NCI-H2107 treated with DMSO at 0.1 percent for 48 hours (cell line): ENCODE data around the gene ITGA1.
"Not testable (repeated sequence)": the region's sequence is repeated elsewhere in the genome, so short reads cannot be mapped to it uniquely, and the experiment has no call there.

Source experiments
- DNase-seq: peaks from one replicate; lab custom pipeline; 2025; ENCODE audit not compliant: unreplicated experiment; lab: John Stamatoyannopoulos, UW

Gene ITGA1

DNA sequence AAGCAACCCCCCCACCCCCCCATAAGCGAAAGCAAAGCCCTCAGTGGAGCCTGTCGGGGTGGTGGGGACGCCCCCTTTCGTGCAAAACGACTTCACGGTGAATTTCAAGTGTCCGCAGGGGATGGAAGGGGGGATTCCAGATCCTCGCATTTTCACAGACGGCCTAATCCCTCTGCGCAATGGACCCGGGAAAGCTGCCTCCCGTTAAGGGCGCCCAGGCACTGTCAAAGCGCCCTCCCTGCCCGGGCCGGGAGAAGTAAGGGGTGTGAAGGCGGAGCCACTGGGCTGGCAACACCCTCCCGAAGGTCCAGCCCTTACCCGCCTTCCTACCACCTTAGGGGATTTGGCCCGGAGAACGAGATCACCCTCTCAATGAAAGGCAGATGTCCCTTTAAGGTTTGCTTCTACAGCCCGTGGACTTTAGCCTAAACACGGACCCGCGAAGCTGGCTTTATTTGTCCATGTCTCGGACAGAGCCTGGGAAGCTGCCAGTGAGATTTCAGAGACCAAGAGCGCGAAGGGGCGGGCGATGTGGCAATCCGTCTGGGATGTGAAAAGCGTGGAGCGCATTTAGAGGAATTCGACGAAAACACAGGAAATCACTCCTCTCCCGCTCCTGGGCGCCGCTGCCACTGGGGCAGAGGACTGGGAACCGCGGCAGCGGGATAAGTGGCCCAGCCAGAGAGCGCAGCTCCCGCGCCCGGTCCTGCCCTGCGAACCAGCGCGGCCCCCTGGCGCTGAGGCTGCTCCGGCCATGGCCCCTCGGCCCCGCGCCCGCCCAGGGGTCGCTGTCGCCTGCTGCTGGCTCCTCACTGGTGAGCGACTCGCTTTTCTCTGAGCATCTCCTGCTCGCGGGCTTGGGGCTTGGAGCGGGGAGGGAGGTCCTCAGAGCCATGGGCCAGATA, at the start of gene ITGA1, which contains the start of gene PELO:
TSS of gene ITGA1 (plus strand) at position 317 of the 905 bp plus-strand sequence. CDS start at position 755, 438 bp downstream.
TSS of gene PELO (plus strand) at position 317 of the 905 bp plus-strand sequence. CDS start 12,479 bp downstream, outside the sequence.
- peak; percentile 12 for DNase-seq

DNA sequence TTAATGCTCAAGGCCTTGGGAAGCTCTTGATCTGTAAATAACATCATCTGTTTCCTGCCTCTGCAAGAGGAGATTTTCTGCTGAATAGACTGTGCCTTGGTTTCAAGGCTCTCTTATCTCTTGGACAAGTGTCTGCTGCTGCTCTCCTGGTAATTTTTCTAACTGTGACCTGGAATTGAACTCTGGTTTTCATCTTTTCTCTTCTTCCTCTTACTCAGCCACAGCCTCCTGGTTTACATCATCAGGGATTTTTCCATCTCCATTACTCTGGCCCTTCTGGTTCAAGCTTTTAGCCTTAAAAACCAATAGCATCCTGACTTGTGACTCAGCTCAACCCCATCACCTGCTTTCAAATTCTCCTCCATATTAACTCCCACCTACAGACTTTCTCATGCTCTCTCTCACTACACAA, 49.6 kb upstream of the ITGA1 start:
- DNase-seq, result no peak

DNA sequence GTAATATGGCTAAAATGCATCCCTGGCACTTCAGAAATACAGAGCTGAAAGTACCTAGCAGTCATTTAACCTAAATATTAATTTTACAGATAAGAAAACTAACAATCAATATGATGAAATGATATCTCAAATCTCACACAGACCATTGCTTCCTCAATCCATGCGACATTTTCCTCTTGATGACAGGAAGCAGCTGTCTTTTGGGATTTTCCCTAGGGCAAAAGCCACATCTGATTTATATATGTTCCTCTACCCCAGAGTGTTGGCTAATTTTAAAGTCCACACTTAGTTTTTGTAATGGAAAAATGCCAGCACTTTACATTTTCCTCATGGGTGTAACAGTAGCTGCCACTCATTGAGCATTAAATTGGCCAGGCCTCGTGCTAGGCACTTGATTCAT, 47.7 kb upstream of the ITGA1 start:
- DNase-seq, result no peak

DNA sequence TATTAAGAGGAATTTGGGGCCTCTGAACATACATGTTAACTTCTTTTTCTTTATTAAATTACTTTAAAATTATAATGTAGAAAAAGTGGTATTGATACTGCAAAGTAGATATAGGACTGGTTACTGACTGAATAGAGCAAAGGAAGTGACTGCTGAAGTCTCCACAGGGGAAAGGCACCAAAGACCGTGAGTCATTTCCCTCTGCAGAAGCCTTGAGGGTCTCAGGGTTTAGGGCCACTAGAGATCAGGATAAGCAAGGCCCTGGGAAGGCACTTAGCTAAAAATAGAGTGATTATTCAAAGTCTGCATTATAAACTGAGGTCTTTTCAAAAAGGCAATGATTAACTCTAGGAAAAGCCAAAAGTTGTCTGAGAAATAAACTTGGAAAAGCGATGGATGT, 44.7 kb upstream of the ITGA1 start:
- DNase-seq, result no peak

DNA sequence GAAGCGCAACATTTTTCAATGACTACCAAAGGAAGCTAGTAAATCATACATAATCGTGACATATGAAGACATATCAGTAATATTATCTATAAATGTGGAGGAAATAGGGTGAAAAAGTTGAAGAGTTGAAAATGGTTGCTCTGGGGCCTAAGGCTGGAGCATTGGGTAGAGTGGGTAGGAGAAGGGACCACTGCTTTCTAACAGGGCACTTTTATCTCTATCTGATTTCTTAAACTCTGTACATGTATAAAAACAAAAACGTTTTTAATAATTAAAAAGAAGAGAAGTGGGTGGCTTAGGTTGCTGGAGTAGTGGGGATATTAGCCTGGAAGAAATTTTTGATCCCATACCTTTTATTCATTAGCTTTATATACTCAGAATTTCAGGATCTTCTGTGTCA, 44.2 kb upstream of the ITGA1 start:
- DNase-seq, result no peak

DNA sequence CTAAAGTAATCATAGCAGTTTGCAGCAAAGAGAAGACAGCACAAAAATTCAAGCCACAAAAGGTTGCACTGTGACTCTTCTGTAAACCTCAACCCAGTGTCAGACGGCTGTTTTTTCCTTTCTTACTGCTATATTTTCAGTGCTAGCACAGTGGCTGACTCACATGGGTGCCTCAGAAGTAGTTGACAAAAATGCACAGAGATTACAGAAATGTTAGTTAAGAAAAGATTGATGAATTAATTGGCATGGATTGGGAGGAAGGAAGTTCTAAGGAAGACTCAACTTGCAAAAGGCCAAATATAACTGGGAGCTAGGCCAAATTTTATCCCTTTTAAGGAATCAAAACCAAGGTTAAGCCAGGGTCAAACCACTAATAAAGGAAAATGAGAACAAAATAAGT, 43.7 kb upstream of the ITGA1 start:
- no peak for DNase-seq

DNA sequence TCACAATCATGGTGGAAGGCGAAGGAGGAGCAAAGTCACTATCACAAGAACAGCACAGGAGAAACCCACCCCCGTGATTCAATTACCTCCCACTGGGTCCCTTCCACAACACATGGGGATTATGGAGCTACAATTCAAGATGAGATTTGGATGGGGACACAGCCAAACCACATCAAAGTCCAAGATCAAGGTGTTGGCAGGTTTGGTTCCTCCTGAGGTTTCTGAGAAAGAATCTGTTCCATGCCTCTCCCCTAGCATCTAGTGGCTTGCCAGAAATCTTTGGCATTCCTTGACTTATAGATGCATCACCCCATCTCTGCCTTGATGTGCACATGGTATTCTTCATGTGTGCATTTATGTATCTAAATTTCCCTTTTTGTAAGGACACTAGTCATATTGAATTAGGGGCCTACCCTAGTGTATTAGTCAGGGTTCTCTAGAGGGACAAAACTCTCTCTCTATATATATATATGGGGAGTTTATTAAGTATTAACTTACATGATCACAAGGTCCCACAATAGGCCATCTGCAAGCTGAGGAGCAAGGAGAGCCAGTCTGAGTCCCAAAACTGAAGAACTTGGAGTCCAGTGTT, 42.8 kb upstream of the ITGA1 start:
- not testable (repeated sequence) for DNase-seq

DNA sequence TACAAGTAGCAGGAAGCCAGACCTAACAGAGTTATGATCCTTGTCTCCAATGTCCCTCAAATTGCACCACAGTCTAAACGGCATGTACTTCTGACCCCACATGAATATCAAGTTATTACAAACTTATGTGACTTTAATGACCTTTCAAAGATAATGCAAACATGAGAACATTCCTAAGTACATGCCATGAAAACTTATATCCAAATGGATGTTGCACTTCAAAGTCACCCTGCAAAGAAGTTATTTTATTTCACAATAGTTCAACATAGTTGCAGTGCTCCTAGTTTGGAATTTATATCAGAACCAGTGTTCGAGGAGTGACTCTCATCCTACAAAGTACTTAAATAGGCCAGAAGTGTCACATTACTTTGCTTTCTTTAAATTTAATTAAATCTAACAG, 41.2 kb upstream of the ITGA1 start:
- DNase-seq, result no peak

DNA sequence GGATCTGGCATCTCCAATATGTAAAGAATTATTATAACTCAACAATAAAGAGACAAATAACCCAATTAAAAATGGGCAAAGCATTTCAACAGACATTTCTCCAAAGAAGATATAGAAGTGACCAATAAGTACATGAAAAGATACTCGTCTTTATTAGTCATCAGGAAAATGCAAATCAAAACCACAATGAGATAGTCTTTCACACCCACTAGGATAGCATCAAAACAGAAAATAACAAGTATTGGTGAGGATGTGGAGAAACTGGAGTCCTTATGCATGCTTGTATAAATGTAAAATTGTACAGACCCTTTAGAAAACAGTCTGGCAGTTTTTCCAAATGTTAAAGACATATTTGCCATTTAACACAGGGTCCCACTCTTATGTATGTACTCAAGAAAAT, 39.1 kb upstream of the ITGA1 start:
- DNase-seq, result no peak

DNA sequence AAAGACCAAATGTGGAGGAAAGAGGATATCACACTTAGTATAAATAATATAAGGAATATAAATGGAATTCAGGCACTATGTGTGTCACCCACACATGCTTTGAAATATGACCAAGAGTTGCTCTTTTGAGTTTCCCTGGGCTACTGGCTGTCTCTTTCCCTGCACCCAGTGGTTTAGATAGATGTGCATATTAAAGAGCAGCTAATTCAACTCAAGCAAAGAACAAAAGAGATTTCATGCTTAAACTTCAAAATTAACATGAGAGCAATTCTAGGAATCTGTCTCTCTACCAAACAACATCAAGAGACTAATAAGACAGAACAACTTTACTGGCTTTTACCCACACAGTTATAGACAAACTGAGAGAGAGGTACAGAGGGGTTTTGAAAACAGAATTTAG, 38.0 kb upstream of the ITGA1 start:
- DNase-seq, result no peak

DNA sequence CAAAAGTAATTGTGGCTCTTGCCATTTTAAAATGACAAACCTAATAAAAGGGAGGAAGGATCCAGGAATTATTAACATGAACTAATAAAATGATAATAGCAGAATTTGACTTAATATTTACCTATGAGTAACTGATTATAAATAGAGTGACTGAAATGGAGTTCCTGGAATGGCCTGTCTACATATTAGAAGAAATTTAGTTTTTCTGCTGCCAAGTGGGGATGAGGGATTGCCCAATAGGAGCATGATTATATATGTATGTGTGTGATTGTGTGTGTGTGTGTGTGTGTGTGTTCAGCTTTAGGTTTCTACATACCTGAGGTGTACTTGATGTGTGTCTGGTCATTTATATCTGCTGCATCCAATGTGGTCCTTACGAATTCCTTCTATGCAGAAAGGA, 36.6 kb upstream of the ITGA1 start:
- DNase-seq, result no peak

DNA sequence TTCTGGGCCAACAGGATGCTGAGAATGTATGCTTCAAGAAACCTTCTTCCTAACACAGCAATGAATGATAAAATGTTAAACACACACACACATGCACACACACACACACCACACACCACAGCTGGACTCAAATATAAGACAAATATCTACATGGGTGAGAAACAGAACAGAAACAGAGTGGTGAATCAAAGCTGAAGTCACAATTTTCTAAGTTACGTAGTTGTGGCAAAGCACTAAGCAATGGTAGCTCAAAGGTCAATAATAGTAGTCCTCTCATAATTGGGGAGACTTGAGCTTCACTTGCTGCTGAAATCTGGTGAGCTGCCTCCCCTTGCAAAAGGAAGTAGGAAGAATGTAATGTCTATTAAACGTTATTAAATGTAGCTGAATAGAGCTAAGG, 33.7 kb upstream of the ITGA1 start:
- DNase-seq, result no peak

DNA sequence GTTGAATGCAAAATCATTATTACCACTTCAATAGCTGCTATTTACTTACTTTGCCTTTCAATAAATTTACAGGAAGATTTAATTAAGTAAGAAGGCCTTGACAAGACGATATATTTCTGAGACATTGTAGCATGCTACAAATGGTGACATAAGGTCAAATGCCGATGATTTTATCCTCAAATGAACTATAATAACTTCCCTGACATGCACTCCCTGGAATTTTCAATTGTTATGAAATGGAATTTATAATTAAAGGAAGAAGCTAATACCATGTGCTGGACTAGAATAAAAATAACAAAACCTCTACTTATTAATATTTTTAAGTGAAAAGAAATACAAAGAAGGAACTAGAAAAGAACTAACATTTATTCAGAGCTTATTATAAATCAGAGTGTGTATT, 30.2 kb upstream of the ITGA1 start:
- no peak for DNase-seq

DNA sequence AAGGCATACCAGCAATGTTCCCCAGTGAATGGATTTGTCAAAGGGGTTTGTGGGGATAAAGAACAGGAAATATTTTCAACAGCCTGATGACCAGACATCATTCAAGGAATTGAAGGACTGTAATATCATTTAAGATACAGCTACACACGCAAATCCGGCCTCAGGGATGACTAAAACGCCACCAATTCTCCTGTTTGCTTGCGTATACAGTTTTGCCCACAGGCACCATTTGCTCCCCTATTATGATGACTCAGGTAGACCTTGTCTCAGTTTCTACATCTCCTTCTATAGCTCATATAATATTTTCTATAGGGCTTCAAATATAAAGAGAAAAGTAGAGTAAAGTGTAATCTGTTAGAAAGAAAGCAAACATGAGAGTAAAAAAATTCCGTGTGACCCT, 29.7 kb upstream of the ITGA1 start:
- no peak for DNase-seq

DNA sequence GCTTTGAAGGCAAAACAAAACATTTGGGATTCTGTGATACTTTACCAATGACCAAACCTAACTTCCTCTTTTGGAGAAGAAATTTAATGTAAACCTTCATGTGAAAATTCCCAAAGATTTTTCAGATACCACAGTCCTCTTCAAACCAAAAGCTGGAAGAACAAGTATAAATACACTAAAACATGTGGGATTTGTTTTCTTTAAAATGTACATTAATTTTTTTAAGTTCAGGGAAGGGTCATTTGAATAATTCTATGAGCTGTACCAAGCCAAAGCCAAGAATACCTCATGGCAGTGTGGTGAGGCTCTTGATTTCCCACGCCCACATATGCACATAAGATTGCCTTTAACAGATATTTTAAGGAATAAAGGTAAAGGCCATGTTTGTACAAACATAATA, 28.4 kb upstream of the ITGA1 start:
- DNase-seq, result no peak

DNA sequence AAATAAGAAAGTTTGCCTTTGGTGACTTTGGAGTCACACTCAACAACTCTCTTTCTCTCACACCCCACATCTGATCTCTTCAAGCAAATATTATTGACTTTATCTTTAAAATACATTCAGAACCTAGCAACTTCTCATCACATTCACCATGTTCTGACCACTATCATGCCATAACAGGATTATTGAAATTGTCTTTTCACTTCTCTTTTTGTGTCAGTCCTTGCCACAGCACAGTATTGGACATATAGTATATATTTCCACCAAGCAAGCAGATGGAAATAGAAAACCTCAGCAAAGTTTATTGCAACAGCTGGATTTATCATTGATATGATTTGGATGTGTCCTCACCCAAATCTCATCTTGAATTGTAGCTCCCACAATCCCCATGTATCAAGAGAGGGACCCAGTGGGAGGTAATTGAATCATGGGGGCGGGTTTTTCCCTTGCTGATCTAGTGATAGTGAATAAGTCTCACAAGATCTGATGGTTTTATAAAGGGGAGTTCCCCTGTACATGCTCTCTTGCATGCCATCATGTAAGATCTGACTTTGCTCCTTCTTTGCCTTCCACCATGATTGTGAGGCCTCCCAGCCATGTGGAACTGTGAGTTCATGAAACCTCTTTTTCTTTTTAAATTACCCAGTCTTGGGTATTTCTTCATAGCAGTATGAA, 26.9 kb upstream of the ITGA1 start:
- DNase-seq, result no peak

DNA sequence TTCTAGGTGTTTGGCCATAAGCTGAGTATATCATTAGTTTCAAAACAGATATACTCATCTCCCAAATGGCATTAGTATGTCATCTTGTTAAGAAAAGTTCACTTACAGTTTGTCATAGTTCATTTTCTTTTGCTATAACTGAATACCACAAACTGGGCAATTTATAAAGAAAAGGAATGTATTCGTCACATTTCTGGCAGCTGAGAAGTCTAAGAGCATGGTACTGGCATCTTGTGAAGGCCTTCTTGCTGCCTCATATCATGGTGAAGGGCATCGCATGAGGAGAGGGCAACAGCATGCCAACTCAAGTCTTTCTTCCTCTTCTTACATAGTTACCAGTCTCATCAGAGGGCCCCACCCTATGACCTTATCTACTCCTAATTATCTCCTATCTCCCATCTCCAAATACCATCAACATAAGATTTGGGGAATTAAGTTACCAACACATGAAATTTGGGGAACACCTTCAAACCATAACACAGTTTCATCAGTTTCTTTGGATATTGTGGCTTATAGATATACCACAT, 20.4 kb upstream of the ITGA1 start:
- no peak for DNase-seq

DNA sequence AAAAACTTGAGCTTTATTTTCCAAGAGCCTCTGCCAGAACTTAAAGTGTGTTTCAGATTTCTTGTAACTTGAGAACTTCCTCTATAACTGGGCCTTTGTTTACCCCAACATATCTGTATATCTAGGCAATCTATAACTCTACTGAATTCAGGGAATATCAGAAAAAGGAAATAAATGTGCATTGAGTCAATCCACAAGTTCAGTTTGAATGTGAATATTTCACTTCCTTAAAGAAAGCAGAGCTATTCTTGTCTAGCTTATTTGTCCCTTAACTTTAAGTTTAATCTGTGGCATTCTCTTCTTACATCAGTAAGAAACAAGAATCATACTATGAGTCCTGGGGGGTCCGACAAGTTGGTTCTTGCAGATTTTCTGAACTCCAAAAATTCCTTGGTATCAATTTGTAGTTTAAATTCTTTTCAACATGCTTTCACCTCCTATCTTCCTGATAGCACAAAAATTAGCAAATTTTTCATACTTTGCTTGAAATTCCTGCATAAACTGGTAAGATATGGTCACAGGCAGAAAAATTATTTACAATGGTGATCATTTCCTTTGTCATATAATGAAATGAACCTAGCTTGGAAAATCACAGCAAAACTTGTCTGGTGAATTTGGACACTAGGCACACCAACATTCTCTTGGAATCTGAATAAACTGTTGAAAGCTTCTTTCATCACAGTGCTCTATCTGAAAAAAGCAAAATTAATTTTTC, 19.8 kb upstream of the ITGA1 start:
- no peak for DNase-seq

DNA sequence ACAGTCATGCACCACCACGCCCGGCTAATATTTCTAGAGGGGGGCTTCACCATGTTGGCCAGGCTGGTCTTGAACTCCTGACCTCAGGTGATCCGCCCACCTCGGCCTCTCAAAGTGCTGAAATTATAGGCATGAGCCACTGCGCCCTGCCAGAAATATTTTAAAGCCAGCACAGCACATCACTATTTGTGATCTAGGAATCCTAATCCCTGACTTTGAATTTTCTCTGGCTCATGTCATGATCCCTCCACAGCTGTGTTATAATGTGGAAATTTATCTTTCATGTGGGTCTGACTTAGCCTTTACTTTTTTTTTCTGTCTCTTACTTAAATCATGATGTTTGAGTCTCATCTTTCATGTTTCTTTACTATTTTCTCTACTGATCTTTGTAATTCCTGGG, 18.7 kb upstream of the ITGA1 start:
- no peak for DNase-seq

DNA sequence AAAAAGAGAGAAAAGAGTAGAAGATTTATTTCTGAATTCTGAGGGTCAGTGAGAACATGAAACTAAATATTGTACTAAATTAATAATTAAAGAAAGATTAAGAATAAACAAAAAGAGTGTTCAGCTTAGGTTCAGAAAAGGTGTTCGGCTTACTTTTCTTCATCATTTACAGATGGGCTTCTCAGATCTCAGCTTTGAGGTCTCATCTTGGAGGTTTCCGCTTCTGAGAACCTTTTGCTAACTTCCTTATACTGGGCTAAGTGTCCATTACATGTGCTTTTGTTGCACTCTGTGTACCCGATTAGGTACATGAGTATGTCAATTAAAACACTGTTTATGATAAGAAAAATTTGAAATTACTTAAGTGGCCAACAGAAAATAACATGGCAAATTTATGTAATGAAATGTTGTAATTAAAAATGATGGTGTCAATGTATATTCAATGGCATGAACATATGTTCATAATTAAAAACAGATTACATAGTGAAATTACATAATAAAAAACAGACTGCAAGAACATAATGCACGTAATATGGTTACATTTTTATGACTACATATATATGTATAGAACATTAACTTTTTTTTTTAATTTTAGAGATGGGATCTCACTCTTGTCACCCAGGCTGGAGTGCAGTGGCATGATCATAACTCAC, 17.3 kb upstream of the ITGA1 start:
- DNase-seq, result no peak
